Measurements from ENCODE around the gene FOXP4. TPM values are rescaled to one million over a fixed set of nuclear protein-coding genes. Genes with fewer than 3 reads are reported as not detected.

Gene FOXP4, protein sequence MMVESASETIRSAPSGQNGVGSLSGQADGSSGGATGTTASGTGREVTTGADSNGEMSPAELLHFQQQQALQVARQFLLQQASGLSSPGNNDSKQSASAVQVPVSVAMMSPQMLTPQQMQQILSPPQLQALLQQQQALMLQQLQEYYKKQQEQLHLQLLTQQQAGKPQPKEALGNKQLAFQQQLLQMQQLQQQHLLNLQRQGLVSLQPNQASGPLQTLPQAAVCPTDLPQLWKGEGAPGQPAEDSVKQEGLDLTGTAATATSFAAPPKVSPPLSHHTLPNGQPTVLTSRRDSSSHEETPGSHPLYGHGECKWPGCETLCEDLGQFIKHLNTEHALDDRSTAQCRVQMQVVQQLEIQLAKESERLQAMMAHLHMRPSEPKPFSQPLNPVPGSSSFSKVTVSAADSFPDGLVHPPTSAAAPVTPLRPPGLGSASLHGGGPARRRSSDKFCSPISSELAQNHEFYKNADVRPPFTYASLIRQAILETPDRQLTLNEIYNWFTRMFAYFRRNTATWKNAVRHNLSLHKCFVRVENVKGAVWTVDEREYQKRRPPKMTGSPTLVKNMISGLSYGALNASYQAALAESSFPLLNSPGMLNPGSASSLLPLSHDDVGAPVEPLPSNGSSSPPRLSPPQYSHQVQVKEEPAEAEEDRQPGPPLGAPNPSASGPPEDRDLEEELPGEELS
- 6.0 and 11.8 TPM in 2 replicates for polyA plus RNA-seq

DNA sequence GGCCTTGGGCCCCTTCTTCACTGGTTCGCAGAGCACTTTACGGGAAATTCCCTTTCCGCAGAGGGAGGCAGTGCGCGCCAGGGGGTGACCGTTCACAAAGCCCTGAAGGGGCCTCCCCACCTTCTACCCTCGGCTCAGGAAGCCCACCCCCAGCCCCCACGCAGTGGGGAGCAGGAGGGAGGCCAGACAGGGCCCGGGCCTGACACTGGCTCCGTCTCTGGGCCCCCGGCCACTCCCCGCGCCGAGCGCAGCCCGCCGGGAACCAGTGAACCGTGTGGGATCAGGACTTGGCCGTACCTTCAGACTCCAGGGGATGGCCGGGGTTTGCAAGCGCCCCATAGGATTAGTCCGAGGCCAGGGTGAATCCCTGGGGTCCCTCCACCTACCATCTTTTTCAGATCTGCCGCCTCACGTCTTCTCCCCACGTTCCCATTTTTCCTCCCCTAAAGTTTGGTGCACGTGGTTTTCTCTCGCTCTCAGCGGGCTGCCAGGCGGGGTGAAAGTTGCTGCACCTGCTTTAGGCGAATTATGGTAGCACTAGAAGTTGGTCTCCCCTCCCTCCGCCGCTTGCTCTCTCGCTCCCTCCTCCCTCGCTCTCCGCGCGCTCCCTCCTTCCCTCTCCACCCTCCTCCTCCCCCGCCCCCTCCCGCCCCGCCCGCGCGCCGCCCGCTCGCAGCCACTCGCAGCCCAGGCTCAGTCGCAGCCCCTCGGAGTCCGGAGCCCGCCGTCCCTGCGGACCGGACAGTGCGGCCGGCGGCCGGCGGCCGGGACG, at the start of gene FOXP4:
FOXP4 (plus strand) TSS at position 679 of the 772 bp plus-strand sequence. CDS start 19,380 bp downstream, outside the sequence.

DNA sequence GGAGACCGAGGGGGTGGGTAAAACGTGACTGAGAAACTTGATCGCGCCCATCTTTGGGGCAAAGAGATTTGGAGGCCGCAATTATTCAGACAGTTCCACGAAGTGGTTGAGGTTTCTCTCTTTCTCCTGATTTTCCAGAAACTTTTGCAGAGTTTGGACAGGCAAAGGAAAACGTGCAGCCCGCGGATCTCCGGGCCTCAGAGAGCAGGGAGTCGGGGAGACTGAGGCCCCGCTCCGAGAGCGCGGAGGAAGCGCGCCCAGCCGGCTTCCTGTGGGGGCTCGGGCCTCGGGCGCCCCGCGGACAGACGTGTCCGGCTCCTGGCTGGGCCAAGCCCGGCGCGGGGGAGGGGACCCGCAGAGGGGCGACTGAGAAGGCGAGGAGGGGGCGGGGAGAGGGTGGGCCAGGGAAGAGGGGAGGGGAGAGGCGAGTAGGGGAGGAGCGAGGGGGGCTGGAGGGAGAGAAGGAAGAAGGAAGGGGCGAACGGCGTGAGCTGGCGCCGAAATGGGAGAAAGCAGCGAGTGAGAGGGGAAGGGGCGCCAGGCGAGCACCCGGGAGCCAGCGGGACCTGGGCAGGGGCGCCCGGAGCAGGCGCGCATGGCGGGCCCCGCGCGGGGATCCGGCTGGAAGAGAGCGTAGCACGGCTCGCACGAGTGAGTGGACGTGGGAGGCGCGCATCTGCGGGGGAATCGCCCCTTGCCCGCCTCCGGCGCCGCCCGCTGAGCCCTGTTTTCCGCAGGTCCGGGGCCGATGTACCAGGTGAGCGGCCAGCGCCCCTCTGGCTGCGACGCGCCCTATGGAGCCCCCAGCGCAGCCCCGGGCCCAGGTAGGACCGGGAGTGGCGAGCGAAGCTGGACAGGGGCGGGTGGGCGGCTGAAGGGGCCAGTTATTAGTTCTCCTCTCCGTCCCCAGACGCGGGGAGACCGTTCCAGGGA, 92.1 kb downstream of the FOXP4 start, which contains the start of gene MDFI:
MDFI (plus strand) TSS at position 467 of the 933 bp plus-strand sequence; CDS start at position 749, 282 bp downstream.

Other genes with a start within 250 kb of the FOXP4 start
- gene NCR2, start 210.8 kb upstream of the FOXP4 start, polyA plus RNA-seq = not detected in 2 replicates
- not detected in 2 replicates for gene MDFI, start 92.1 kb downstream of the FOXP4 start, polyA plus RNA-seq
- not detected in 2 replicates for gene TFEB, start 189.2 kb downstream of the FOXP4 start, polyA plus RNA-seq
- gene PGC, start 201.0 kb downstream of the FOXP4 start, polyA plus RNA-seq = not detected in 2 replicates
- 1.0 and 1.4 TPM in 2 replicates for gene FRS3, start 233.5 kb downstream of the FOXP4 start, polyA plus RNA-seq
- gene PRICKLE4, start 234.4 kb downstream of the FOXP4 start, polyA plus RNA-seq = not detected in 2 replicates
- 535 and 586 TPM in 2 replicates for gene TOMM6, start 241.3 kb downstream of the FOXP4 start, polyA plus RNA-seq

All from Purkinje cell (primary cell).